GM21515 (cell line): ENCODE results near the gene C2CD4A.
"Not testable (repeated sequence)": the region's sequence is repeated elsewhere in the genome, so short reads cannot be mapped to it uniquely, and the experiment has no call there.

Experiments
- ATAC-seq: cut with Tn5 transposase; IDR thresholded peaks from one replicate; pipeline ENCODE4 v1.9.1; 2021; ENCODE audit not compliant: unreplicated experiment

The C2CD4A gene, protein sequence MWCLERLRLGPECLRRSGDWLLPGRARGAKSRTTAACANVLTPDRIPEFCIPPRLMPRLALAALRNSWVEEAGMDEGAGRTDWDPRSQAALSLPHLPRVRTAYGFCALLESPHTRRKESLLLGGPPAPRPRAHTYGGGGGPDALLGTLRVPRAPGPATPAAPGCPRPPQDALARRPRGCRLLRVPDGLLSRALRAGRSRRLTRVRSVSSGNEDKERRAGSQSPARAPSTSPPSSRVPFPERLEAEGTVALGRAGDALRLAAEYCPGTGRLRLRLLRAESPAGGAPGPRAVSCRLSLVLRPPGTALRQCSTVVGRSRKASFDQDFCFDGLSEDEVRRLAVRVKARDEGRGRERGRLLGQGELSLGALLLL

GRCh38 chr15:62066663-62067447 is at the start of gene C2CD4A:
C2CD4A (plus strand) TSS chr15:62066977; CDS start chr15:62067614, 637 bp downstream.
- ATAC-seq, result no peak

GRCh38 chr15:62020576-62021160 is 46.1 kb upstream of the C2CD4A start:
- no peak for ATAC-seq

DNA sequence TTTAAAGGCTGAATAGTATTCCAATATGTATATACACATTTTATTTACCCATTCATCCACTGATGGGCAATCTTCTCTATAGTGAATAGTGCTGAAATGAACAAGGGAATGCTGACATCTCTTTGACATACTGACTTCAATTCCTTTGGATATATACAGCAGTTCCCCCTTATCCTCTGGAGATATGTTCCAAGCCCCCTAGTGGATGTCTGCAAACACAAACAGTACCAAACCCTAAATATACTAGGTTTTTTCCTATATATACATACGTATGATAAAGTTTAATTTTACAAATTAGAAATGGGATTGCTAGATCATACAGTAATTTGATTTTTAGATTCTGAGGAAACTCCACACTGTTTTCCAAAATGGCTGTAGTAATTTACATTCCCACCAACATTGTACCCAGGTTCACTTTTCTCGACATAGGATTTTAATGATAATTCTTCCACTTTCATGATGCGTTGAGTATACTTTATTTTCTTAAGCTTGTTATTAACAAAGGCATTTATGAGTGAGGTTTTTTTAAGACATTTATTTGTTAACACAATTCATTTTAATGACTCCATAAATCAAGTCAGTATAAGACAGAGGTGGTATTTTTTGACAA is 44.7 kb upstream of the C2CD4A start:
- no peak for ATAC-seq

DNA sequence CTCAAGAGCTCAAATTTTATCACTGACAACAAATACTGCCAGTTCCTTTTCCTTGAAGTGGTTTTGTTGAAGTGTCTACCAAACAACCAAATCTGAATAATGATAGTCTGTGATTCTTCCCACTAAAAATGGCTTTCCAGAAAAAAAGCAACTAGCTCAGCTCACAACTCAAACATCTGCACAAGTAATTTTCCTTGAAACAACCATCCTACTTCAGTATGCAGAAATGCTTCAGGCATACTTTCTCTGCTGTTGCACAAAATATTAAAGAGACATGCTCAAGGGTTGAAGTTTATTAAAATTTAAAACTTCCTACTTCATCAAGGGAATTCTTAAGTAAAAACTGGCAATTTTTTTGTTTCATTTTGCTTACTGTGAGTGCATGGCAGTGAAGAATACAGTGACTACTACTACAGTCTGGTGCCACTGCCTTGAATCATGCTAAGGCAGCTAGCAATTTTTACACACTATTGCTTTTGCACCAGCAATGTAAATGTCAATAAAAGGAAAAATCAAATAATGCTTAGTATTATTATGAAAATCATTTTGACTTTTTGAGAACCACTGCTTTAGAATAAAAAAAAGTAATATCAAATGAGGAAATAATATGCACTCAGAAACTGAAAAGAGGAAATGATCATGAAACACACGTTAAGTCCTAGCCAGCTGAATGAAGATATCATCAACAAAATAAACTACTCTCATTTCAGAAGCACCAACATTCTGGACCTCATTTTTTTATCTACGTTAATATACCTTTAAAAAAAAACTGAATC is 40.1 kb upstream of the C2CD4A start:
- ATAC-seq, result no peak

- no peak for ATAC-seq
Measured at GRCh38 chr15:62027263-62027565, 39.6 kb upstream of the C2CD4A start.

DNA sequence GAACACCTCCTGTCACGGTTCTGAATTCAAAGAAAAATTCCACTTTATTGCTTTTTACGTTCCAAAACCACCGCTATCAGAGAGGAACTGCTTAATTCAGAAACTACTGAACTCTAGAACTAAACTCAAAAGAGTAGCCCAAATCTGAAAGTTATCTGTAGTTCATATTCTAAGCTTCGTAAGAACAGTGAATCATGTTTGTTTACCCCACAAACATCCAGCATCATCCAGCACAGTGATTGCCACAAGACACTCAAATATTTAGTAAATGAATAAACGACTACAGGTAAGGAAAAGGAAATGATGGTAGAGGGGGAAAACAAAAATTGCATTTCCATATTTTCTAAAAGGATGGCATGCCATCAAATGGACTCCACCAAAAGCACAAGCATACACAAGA is 38.9 kb upstream of the C2CD4A start:
- ATAC-seq, result no peak

GRCh38 chr15:62035256-62035924 is 31.4 kb upstream of the C2CD4A start:
- ATAC-seq, result no peak

- ATAC-seq, result no peak
Measured at GRCh38 chr15:62046078-62046743, 20.6 kb upstream of the C2CD4A start.

DNA sequence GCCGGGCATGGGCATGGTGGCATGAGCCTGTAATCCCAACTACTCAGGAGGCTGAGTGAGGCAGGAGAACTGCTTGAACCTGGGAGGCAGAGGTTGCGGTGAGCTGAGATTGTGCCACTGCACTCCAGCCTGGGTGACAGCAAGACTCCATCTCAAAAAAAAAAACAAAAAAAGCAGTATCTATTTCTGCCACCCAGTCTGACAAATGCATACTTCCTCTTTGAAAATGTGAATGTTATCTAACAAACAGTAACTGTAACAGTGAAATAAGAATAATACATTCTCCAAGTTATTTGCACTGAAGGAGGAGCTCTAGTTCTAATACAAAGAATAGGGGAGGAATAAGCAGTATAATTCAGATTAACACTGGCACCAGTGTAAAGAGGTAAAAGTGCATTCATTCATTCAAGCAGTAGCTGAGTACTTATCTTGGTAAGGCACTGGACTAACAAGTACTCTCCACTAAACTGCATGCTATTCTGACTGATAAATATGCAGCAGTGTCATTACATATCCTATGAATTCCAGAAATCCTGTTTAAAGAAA is 19.4 kb upstream of the C2CD4A start:
- no peak for ATAC-seq

- ATAC-seq, result not testable (repeated sequence)
Measured at GRCh38 chr15:62048254-62048653, 18.5 kb upstream of the C2CD4A start.

GRCh38 chr15:62050115-62050514 is 16.7 kb upstream of the C2CD4A start:
- ATAC-seq, result no peak

DNA sequence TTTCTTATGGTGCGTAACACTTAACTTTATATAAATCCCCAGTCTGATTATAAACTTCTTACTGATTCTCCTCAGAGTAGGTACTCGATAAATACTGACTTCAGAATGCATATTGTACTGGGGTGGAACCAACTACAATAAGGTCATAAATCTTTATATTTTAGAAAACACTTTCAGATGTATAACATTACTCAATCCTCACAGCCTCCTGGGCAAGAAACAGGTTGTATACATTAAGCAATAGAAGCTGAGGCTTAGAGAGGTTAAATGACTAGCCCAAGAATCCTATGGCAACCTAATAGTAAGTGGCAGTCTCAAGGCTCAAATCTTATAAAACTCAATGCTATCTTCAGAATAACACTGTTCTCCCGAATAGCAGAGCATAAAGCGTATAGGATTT is 15.6 kb upstream of the C2CD4A start:
- no peak for ATAC-seq

DNA sequence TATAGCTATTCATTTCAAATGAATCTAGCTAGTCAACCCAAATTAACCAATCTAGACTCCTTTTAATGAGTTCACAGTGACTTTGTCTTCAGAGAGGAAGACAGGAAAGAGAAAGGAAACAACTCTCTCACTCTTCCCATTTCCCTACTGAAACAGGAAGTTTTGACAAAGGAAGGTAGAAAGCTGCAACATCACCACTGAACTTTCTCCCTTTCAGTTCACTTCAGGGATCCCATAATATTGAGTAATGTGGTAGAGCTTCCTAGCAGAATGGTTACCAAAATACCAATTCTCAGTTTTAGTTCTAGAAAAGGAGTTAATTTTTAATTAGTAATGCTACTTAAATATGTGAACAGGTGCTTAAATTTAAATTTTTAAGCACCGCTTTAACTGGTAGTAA is 14.1 kb upstream of the C2CD4A start:
- no peak for ATAC-seq

- ATAC-seq, result no peak
Measured at GRCh38 chr15:62053439-62054085, 13.2 kb upstream of the C2CD4A start.

DNA sequence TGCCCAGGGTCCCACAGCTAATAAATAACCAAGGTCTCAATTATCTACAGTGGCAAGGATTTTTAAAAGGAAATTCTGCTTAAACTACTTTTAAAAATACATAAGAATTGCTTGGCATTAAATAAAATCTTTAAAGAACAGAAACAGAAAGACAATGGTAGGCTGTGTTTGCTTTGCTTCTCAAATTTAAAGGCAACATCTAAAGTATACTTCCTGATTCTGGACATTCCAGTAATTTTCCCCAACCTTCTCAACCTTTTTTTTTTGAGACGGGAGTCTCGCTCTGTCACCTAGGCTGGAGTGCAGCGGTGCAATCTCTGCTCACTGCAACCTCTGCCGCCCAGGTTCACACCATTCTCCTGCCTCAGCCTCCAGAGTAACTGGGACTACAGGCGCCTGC is 11.8 kb upstream of the C2CD4A start:
- no peak for ATAC-seq

DNA sequence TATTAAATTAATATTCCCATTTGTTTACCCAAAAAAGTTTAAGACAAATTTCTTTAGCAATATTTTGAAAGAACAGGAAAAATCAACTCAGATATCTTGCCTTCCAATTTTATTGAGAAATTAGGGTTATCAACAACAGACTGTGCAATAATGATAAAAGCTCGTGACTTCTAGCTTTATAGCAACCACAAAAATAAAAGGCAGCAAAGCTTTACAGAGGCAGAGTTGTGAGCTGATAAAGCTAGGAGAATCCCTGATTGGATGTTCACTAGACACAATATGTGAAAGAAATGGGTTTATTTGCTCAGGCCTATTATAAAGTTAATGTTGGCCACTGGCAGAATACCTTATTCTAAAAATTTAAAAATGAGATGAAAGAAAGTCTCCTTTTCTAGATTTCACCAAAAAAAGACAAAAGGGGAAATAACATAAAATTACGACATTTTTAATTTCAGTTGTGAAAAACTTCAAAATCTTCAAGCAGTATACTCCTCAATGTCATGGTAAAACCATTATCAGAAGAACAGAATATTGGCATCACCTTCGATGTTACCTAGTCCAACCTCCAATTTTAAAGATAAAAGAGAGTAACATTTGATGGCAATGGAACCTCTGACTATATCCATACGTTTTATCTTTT is 9.3 kb upstream of the C2CD4A start:
- no peak for ATAC-seq

DNA sequence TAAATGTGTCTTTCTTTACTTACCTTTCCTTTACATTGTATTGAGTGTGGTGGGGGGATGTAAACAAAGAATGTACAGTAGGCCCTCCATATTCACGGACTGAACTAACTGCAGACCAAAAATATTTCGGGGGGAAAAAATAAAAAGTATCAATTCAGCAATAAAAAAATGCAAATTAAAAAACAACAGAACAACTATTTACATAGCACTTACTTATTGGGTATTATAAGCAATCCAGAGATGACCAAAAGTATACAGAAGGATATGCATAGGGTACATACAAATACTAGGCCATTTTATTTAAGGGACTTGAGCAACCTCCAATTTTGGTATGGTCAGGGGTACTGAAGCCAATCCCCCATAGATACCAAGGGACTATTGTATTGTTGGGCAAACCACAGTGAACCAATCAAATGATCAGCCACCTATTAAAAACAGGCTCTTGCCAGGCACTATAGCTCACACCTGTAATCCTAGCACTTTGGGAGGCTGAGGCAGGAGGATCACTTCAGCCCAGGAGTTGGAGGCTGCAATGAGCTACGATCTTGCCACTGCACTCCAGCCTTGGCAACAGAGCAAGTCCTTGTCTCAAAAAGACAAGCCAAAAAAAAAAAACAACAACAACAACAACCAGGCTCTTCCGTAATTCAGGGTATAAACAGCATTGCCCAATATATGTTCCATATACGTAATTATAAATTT is 8.3 kb upstream of the C2CD4A start:
- no peak for ATAC-seq
